Trophoblast cell (in vitro differentiated cells and primary cell): ENCODE data around the gene FAM200B.

Experiments used
- DNase-seq, 2 donors: peaks; one replicate each; pipeline ENCODE4 v3.0.0-alpha.2; 2016
- H2AFZ ChIP-seq: 2 replicates; pipeline ENCODE4 v1.6.1; 2013; ENCODE audit warnings: low read length, moderate library complexity, mild to moderate bottlenecking; ENCODE audit not compliant: insufficient read depth, poor library complexity
- H2AK5ac ChIP-seq: 2 replicates; pipeline ENCODE4 v1.6.1; 2013; ENCODE audit warnings: mild to moderate bottlenecking, low read length
- H2BK120ac ChIP-seq: 2 replicates; pipeline ENCODE4 v1.6.1; 2013; ENCODE audit warnings: low read length, mild to moderate bottlenecking, moderate library complexity; ENCODE audit not compliant: insufficient read depth, poor library complexity
- H2BK12ac ChIP-seq: 2 replicates; pipeline ENCODE4 v1.6.1; 2013; ENCODE audit warnings: mild to moderate bottlenecking, low read length, moderate library complexity
- H2BK5ac ChIP-seq: 2 replicates; pipeline ENCODE4 v1.6.1; 2013; ENCODE audit warnings: low read length, low read depth, moderate library complexity, mild to moderate bottlenecking; ENCODE audit not compliant: poor library complexity
- H3K14ac ChIP-seq: 2 replicates; pipeline ENCODE4 v1.6.1; 2013; ENCODE audit warnings: mild to moderate bottlenecking, low read length
- H3K18ac ChIP-seq: 2 replicates; pipeline ENCODE4 v1.6.1; 2013; ENCODE audit warnings: mild to moderate bottlenecking, low read length
- H3K23ac ChIP-seq: 2 replicates; pipeline ENCODE4 v1.6.1; 2013; ENCODE audit warnings: low read length
- H3K27ac ChIP-seq: 2 replicates; pipeline ENCODE4 v1.5.1; 2013; ENCODE audit warnings: low read depth, mild to moderate bottlenecking, inconsistent platforms, low read length, moderate library complexity
- H3K27me3 ChIP-seq: 2 replicates; pipeline ENCODE4 v1.6.1; 2013; ENCODE audit warnings: inconsistent platforms, mild to moderate bottlenecking, low read length, moderate library complexity; ENCODE audit not compliant: insufficient read depth
- H3K36me3 ChIP-seq, 2 experiments: 1 replicate in 1 of 2; 2 replicates in 1 of 2; pipeline ENCODE4 v1.6.1; 2013; ENCODE audit warnings: low read length in 2 of 2, mild to moderate bottlenecking in 2 of 2, moderate library complexity in 1 of 2; ENCODE audit not compliant: insufficient read depth in 2 of 2, control insufficient read depth in 1 of 2
- H3K4ac ChIP-seq: 2 replicates; pipeline ENCODE4 v1.6.1; 2013; ENCODE audit warnings: low read depth, mild to moderate bottlenecking, low read length, moderate library complexity
- H3K4me1 ChIP-seq, 2 experiments: 1 replicate in 1 of 2; 2 replicates in 1 of 2; pipeline ENCODE4 v1.6.1; 2013; ENCODE audit warnings: low read length in 2 of 2, mild to moderate bottlenecking in 2 of 2, moderate library complexity in 1 of 2; ENCODE audit not compliant: insufficient read depth in 2 of 2, control insufficient read depth in 1 of 2
- H3K4me2 ChIP-seq: 2 replicates; pipeline ENCODE4 v1.6.1; 2013; ENCODE audit warnings: inconsistent platforms, mild to moderate bottlenecking, low read length, moderate library complexity
- H3K4me3 ChIP-seq: 2 replicates; pipeline ENCODE4 v1.5.1; 2013; ENCODE audit warnings: mild to moderate bottlenecking, low read depth, low read length, inconsistent platforms
- H3K79me1 ChIP-seq: one replicate; pipeline ENCODE4 v1.6.1; 2013; ENCODE audit warnings: low read length
- H3K79me2 ChIP-seq: 2 replicates; pipeline ENCODE4 v1.6.1; 2013; ENCODE audit warnings: low read length, mild to moderate bottlenecking; ENCODE audit not compliant: control insufficient read depth, insufficient read depth, poor library complexity
- H3K9ac ChIP-seq: 2 replicates; pipeline ENCODE4 v1.6.1; 2013; ENCODE audit warnings: mild to moderate bottlenecking, low read length
- H3K9me3 ChIP-seq: 2 replicates; pipeline ENCODE4 v1.6.1; 2013; ENCODE audit warnings: low read depth, mild to moderate bottlenecking, control low read depth, inconsistent platforms, low read length; ENCODE audit not compliant: insufficient read depth
- H4K12ac ChIP-seq: 2 replicates; pipeline ENCODE4 v1.6.1; 2013; ENCODE audit warnings: low read depth, mild to moderate bottlenecking, low read length, moderate library complexity
- H4K8ac ChIP-seq: 2 replicates; pipeline ENCODE4 v1.6.1; 2013; ENCODE audit warnings: low read depth, mild to moderate bottlenecking, low read length, moderate library complexity
- H4K91ac ChIP-seq: one replicate; pipeline ENCODE4 v1.6.1; 2013; ENCODE audit warnings: low read depth, mild to moderate bottlenecking, low read length, moderate library complexity
- WGBS: extraction: QIAGEN DNeasy Blood & Tissue Kit; methylation state at CpG from one replicate; pipeline ENCODE4 v1.1.7; 2013; ENCODE audit warnings: missing lambda C conversion rate; ENCODE audit not compliant: insufficient read length, insufficient coverage; ENCODE audit errors: extremely low coverage; 5-methylcytosine and 5-hydroxymethylcytosine counted together

Gene FAM200B

GRCh38 chr4:15684498-15684897 lies 2.9 kb downstream of the FAM200B start:
- no peak overlapping the region for H3K23ac ChIP-seq
- H3K9ac ChIP-seq: no peak overlapping the region
- no peak overlapping the region for H3K4me3 ChIP-seq
- H2BK120ac ChIP-seq: no peak overlapping the region
- H2BK5ac ChIP-seq: no peak overlapping the region
- H2AFZ ChIP-seq: no peak overlapping the region
- peaks cover 2 to 7% of the 10 kb centered on the region in 2 experiments for H3K4me1 ChIP-seq
- H3K4ac ChIP-seq: no peak overlapping the region
- H3K18ac ChIP-seq: no peak overlapping the region
- H2BK12ac ChIP-seq: no peak overlapping the region
- no peak overlapping the region for H3K4me2 ChIP-seq
- H4K8ac ChIP-seq: no peak overlapping the region
- H3K27ac ChIP-seq: no peak overlapping the region
- H3K79me1 ChIP-seq: peaks cover 11% of the 10 kb centered on the region
- DNase-seq: no peak
- H3K9me3 ChIP-seq: no peaks in the 10 kb centered on the region
- no peaks in the 10 kb centered on the region for H3K27me3 ChIP-seq
- no peak overlapping the region for H3K14ac ChIP-seq
- H2AK5ac ChIP-seq: no peak overlapping the region
- peaks cover 2% of the 10 kb centered on the region in 2 experiments for H3K36me3 ChIP-seq
- no peak overlapping the region for H4K12ac ChIP-seq
- no CpG with 5 or more reads among the region's 1 CpG for WGBS
- H4K91ac ChIP-seq: no peak overlapping the region
- peaks cover 10% of the 10 kb centered on the region for H3K79me2 ChIP-seq

GRCh38 chr4:15688051-15688450 lies 6.4 kb downstream of the FAM200B start:
- Histone ChIP-seq H3K4me2 (no peak overlapping the region), H2AFZ (no peak overlapping the region), H3K4ac (no peak overlapping the region), H3K9ac (no peak overlapping the region), H3K14ac (no peak overlapping the region), H2BK12ac (no peak overlapping the region), H3K23ac (no peak overlapping the region), H3K4me1 (peaks cover 6 to 14% of the 10 kb centered on the region in 2 experiments), H2AK5ac (no peak overlapping the region), H3K4me3 (no peak overlapping the region), H3K79me1 (peaks cover 3% of the 10 kb centered on the region), H4K12ac (no peak overlapping the region), H3K79me2 (no peaks in the 10 kb centered on the region), H3K27ac (no peak overlapping the region), H3K18ac (no peak overlapping the region), H4K91ac (no peak overlapping the region), H4K8ac (no peak overlapping the region), H2BK120ac (no peak overlapping the region), H3K27me3 (no peaks in the 10 kb centered on the region), H3K9me3 (no peaks in the 10 kb centered on the region), H2BK5ac (no peak overlapping the region), H3K36me3 (peaks cover 2 to 3% of the 10 kb centered on the region in 2 experiments)
- WGBS: no CpG with 5 or more reads among the region's 5 CpGs
- no peak for DNase-seq

GRCh38 chr4:15689540-15689939 lies 7.9 kb downstream of the FAM200B start:
- H3K4me2 ChIP-seq: no peak overlapping the region
- H2BK12ac ChIP-seq: no peak overlapping the region
- no peak overlapping the region for H3K18ac ChIP-seq
- H3K79me2 ChIP-seq: no peaks in the 10 kb centered on the region
- H3K27ac ChIP-seq: peak overlapping the region; percentile 58
- H4K12ac ChIP-seq: peak overlapping the region; percentile 30
- H3K4ac ChIP-seq: no peak overlapping the region
- no peak overlapping the region for H3K14ac ChIP-seq
- peaks cover 3% of the 10 kb centered on the region for H3K79me1 ChIP-seq
- no peaks in the 10 kb centered on the region for H3K27me3 ChIP-seq
- H4K91ac ChIP-seq: peak overlapping the region; percentile 24
- H3K4me3 ChIP-seq: no peak overlapping the region
- H3K4me1 ChIP-seq: peaks cover 6 to 15% of the 10 kb centered on the region in 2 experiments
- H4K8ac ChIP-seq: peak overlapping the region; percentile 19
- no peak overlapping the region for H2AFZ ChIP-seq
- H3K23ac ChIP-seq: no peak overlapping the region
- no CpG with 5 or more reads among the region's 2 CpGs for WGBS
- H3K9ac ChIP-seq: no peak overlapping the region
- no peaks in the 10 kb centered on the region for H3K9me3 ChIP-seq
- DNase-seq: no peak
- H3K36me3 ChIP-seq: peaks cover 2 to 3% of the 10 kb centered on the region in 2 experiments
- H2AK5ac ChIP-seq: no peak overlapping the region
- peak overlapping the region; percentile 31 for H2BK5ac ChIP-seq
- peak overlapping the region; percentile 83 for H2BK120ac ChIP-seq

GRCh38 chr4:15690020-15690809 lies 8.6 kb downstream of the FAM200B start:
- Histone ChIP-seq H4K8ac (peak overlapping the region; percentile 23), H3K18ac (no peak overlapping the region), H3K4me1 (peaks cover 6 to 14% of the 10 kb centered on the region in 2 experiments), H3K9ac (no peak overlapping the region), H3K79me1 (peaks cover 3% of the 10 kb centered on the region), H3K79me2 (no peaks in the 10 kb centered on the region), H3K4me3 (no peak overlapping the region), H3K14ac (peak overlapping the region; percentile 69), H3K4ac (no peak overlapping the region), H3K27me3 (no peaks in the 10 kb centered on the region), H2AK5ac (no peak overlapping the region), H4K12ac (no peak overlapping the region), H3K36me3 (peaks cover 2 to 3% of the 10 kb centered on the region in 2 experiments), H4K91ac (no peak overlapping the region), H3K9me3 (no peaks in the 10 kb centered on the region), H2AFZ (no peak overlapping the region), H3K4me2 (peak overlapping the region; percentile 15), H3K27ac (peak overlapping the region; percentile 94), H2BK120ac (peak overlapping the region; percentile 92), H2BK5ac (peak overlapping the region; percentile 91), H3K23ac (no peak overlapping the region), H2BK12ac (peak overlapping the region; percentile 77)
- no CpG with 5 or more reads among the region's 7 CpGs for WGBS
- DNase-seq: peak; percentile 73 to 92
